LNCaP clone FGC (cell line): Measurements from ENCODE around the gene PACSIN1.
"Not testable (repeated sequence)": the region's sequence is repeated elsewhere in the genome, so short reads cannot be mapped to it uniquely, and the experiment has no call there.

Experiments
- DNase-seq: peaks from one replicate; pipeline ENCODE4 v3.0.0-alpha.2; 2011; ENCODE audit warnings: low read depth
- H3K4me3 ChIP-seq: 2 replicates; pipeline ENCODE4 v1.5.1; 2011; ENCODE audit warnings: mild to moderate bottlenecking, low read depth, low read length, control low read depth
- CTCF ChIP-seq: IDR thresholded peaks from 2 replicates; pipeline ENCODE4 v1.5.1; 2012; ENCODE audit warnings: mild to moderate bottlenecking; ENCODE audit not compliant: control insufficient read depth, insufficient read depth; ENCODE audit errors: extremely low read depth

PACSIN1 gene

GRCh38 chr6:34484391-34484790 is 18.5 kb downstream of the PACSIN1 start:
- DNase-seq: no peak
- TF ChIP-seq CTCF: no peak
- H3K4me3 ChIP-seq: no peak overlapping the region

- no peak overlapping the region for H3K4me3 ChIP-seq
- DNase-seq: no peak
- no peak for TF ChIP-seq CTCF
These were observed 19.0 kb downstream of the PACSIN1 start for GRCh38 chr6:34484899-34485298.

- H3K4me3 ChIP-seq: no peak overlapping the region
- no peak for DNase-seq
- no peak for TF ChIP-seq CTCF
These were observed 19.6 kb downstream of the PACSIN1 start for GRCh38 chr6:34485321-34486060.

GRCh38 chr6:34486106-34486740 is 20.3 kb downstream of the PACSIN1 start:
- no peak overlapping the region for H3K4me3 ChIP-seq

GRCh38 chr6:34486886-34487285 is 21.0 kb downstream of the PACSIN1 start:
- not testable (repeated sequence) for H3K4me3 ChIP-seq, DNase-seq

More at GRCh38 chr6:34486106-34486740, 20.3 kb downstream of the PACSIN1 start:
- DNase-seq: no peak
- TF ChIP-seq CTCF: no peak

- no peak for TF ChIP-seq CTCF
- no peak overlapping the region for H3K4me3 ChIP-seq
- no peak for DNase-seq
These were observed 21.7 kb downstream of the PACSIN1 start for GRCh38 chr6:34487536-34487935.

- DNase-seq: no peak
- H3K4me3 ChIP-seq: no peak overlapping the region
- no peak for TF ChIP-seq CTCF
These were observed 23.4 kb downstream of the PACSIN1 start for GRCh38 chr6:34489207-34489805.
